SIG-M5 (cell line): Measurements from ENCODE around the gene DLGAP1.
"Not testable (repeated sequence)": the region's sequence is repeated elsewhere in the genome, so short reads cannot be mapped to it uniquely, and the experiment has no call there.

Experiments
- DNase-seq: peaks from one replicate; lab custom pipeline; 2025; lab: John Stamatoyannopoulos, UW

Gene DLGAP1

DNA sequence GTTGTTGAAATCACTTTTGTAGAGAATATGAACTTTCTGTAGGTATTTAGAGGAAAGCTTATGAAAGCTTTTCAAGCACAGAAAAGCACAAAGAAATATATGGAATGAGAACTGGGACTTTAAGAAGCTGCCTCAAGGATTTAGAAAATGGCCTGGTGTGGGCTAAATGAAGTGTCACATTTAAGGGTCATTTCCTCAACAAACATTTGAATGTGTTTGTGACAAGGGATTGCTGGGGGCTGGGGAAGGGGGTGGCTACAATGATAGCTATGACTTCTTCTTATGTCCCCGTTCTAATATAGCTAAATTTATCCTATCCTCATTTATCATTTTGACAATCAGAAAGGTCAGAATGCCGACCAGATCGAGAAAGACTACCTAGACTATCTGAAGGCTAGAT, 69.2 kb downstream of the DLGAP1 start:
- DNase-seq: no peak

GRCh38 chr18:4384932-4385331, 70.2 kb downstream of the DLGAP1 start:
- no peak for DNase-seq

DNA sequence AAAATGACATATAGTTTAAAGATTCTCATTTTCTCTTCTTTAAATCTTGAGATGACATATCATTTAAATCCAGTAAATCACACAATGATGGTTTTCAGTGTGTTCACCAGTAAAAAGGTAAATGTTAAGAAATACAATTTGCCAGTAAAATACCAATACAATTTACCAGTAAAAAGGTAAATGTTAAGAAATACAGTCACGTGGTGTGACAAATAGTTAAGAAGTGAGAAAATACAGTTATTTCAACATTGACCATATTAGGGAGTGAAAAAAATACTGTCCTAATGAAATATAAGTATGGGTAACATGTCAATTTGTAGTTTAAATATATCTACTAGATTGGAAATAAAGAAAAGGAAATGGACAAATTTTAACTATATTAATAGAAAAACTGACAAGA, 80.5 kb downstream of the DLGAP1 start:
- DNase-seq: no peak

GRCh38 chr18:4369705-4370104, 85.4 kb downstream of the DLGAP1 start:
- DNase-seq: no peak

DNA sequence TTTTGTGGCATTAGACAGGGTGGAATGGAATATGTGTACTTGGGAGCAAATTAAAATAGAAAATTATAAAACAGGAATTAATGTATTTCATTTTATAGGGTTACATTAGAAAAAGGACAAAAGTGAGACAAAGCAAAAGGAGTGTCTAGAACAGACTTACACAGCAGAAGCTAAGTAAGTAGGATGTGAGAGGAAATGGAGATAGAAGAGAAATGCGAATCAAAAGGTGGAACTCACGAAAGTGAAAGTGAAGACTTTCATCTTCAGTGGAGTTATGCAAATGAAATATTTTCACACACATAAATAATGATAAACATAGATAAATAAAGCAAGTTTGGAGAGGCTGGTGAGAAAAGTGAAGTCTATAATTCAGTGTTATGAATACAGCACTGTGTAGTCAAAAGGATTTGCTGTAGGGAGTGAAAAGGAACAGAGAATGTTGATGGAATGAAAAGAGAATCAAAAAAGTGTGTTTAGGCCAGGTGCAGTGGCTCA, 94.8 kb downstream of the DLGAP1 start:
- DNase-seq: no peak

DNA sequence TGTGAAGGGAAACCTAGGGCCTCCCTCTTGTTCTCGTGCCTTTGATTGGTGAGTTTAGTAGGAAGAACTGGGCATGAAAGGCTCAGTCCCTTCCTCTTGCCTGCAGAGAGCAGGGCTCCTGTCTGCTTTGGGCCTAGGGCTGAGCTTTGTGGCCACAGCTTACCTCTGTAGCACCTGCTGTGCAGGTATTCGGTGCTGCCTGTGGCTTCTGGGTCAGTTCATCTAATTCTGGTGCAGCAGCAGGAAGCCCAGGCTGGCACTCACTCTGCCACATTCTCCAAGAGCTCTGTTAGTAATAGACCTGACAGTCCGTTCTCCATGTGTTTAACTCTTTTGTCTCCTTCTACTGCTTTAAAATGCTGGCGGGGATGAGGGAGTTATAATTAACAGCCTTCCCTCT, 96.5 kb downstream of the DLGAP1 start:
- DNase-seq: no peak

- no peak for DNase-seq
Measured at GRCh38 chr18:4357579-4357978, 97.5 kb downstream of the DLGAP1 start.

- no peak for DNase-seq
Measured at GRCh38 chr18:4356929-4357328, 98.2 kb downstream of the DLGAP1 start.

DNA sequence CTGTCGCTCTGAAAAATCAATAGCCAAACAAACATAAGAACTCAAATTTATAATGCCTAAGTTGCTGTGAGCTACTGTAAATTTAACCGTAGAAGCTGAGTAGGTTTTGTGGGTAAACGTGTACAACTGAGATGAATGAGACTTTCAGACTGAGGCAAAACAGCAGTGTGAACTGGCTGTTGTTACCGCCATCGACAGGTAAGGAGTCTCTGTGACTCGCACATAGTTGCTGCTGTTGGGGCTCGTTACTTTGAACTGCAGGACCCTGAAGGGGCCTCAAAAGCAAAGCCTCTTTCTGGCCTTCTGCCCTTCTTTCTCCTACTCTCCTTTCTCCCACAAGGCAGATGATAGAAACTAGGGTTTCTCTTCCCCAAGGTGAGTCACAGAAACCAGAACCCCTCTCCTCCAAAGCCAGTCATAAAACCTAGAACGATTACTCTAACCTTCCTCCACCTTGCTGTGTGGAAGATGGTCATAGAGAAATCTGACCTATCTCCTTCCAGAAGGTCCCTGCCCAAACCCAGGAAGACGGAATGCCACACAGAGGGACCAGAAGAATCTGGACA, 101.2 kb downstream of the DLGAP1 start:
- DNase-seq: no peak

- no peak for DNase-seq
Measured at GRCh38 chr18:4352746-4353551, 102.2 kb downstream of the DLGAP1 start.

DNA sequence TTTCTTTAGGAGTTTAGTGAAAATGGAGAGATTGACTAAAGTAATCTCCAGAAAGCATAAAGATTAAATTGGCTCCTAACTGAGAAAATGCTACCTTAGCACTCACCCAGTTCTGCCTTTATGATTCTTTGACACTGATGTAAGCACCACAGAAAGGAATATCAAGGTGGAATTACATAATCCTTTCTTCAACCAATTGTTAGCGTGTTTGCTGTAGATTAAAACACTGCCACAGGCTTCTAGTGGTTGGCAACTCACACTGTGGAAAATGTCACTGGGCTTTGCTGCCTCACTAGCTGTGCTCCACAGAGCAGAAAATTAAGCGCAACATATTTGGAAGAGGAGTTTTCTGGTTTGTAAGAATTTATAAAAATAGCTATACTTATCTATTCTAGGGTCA, 104.1 kb downstream of the DLGAP1 start:
- DNase-seq: no peak

DNA sequence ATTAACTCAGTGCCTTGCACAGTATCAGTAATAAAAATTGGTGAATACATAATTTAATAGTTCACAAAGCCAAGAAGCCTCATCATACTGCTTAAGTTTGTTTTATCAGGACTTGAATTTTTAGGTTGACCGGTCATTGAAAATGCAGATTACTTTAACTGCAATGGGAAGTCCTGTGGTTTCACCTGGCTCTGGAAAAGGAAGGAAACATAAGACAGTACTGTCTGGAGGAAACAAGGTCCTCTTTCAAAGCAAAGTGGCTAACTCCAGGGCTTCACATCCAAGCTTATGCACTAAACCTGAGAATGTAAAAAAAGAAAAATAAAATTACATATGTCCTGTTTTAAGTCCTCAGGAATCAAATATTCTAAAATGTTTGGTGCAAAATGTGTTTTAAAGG, 119.7 kb downstream of the DLGAP1 start:
- DNase-seq: no peak

GRCh38 chr18:4333043-4333442, 122.1 kb downstream of the DLGAP1 start:
- DNase-seq: no peak

GRCh38 chr18:4319738-4320677, 135.1 kb downstream of the DLGAP1 start:
- no peak for DNase-seq

- no peak for DNase-seq
Measured at GRCh38 chr18:4318311-4318710, 136.8 kb downstream of the DLGAP1 start.

DNA sequence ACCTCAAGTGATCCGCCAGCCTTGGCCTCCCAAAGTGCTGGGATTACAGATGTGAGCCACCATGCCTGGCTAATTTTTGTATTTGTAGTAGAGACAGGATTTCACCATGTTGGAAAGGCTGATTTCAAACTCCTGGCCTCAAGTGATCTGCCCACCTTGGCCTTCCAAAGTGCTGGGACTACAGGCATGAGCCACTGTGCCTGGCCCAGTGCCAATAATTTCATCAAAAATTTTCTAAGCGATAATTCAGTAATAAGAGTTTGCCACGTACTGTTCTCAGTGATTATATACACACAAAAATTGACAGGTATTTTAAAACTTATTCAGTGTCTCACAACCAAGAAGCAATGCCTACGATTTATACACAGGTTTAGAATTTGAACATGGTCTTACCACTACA, 143.2 kb downstream of the DLGAP1 start:
- not testable (repeated sequence) for DNase-seq

DNA sequence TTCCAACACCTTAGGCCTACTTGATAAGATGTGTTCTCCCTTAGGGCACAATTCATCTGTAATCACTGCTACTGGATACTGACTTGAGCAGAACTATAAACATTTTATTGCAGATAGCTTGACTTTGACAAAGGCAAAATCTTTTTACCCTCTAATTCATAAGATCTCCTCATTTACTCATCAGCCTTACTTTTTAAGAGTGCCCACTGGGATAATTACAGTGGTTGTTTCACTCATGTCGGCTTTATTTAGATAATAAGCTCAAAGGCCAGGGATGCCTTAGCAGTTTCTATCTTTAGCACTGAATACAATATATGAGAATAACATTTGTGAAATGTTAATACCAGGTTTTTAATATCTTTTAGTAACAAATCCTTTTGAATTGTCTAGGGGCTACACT, 144.0 kb downstream of the DLGAP1 start:
- DNase-seq: no peak

GRCh38 chr18:4309227-4309626, 145.9 kb downstream of the DLGAP1 start:
- DNase-seq: no peak

DNA sequence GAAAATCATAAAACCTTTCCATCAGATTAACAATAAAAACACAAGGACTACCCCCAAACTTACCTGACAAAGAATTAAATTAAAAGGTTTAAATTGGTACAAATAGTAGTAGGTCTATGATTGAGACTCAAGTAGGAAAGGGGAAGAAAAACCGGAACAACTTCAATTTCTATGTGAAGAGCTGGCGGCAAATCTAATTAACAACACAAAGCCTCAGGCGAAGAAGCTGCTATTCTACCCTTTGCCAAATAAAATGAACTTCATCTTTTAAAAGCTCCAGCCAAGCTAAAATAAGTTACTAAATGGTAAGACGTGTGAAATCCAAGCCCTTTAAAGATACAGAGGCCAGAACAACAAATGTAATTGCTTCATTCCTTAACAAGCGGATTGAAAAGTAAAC, 146.5 kb downstream of the DLGAP1 start:
- no peak for DNase-seq

DNA sequence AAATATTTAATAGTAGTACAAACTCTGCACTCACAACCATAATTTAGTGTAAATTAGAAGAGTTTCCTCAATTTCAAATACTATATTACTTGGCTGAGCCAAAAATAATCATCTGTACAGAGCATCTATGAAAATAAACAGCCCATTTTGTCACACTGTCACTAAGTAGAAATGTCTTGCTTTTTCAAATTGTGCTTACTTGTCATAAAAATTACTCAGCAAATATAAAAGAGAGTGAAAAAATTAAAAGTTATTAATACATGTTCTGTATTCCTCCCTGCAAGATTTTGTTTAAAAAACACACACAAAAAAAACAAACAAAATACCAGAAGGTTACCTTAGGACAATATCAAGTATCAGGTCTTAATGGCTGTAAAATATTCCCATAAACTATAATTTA, 155.7 kb downstream of the DLGAP1 start:
- DNase-seq: no peak

DNA sequence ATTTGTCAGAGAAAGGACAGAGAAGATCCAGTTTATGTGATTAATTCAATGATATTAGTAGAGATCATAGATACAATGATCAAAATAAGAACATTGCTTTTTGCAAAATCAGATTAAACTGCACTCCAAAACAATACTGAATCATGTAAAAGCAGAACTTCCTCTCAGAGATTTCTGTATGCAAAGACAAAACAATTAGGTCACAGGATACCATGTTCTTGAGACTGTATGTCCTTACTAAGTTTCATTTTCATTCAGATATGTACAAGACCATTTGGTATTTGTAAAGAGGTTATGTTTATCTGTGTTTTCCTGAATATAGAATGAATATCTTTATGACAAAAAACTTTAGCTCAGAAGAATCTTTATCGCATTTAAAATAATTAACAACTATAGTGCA, 161.8 kb downstream of the DLGAP1 start:
- no peak for DNase-seq

- DNase-seq: no peak
Measured at GRCh38 chr18:4292696-4293095, 162.4 kb downstream of the DLGAP1 start.

DNA sequence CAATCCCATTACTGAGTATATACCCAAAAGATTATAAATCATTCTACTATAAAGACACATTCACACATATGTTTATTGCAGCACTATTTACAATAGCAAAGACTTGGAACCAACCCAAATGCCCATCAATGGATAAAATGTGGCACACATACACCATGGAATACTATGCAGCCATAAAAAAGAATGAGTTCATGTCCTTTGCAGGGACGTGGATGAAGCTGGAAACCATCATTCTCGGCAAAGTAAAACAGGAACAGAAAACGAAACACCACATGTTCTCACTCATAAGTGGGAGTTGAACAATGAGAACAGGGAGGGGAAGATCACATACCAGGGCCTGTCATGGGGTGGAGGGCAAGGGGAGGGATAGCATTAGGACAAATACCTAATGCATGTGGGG, 167.8 kb downstream of the DLGAP1 start:
- DNase-seq: not testable (repeated sequence)
